Activated B cell treated with CpG ODN at 0.5 μM for 24 hours (primary cell): ENCODE data around the gene SLC2A13. TPM values are rescaled to one million over a fixed set of nuclear protein-coding genes. Genes with fewer than 3 reads are reported as not detected.

Experiments
- ATAC-seq: fragments of 200-7000 bp; cut with Tn5 transposase; one replicate; pipeline ENCODE4 v1.10.0; 2021; ENCODE audit warnings: low read depth, mild to moderate bottlenecking, moderate library complexity
- CTCF ChIA-PET: fragments of 350-600 bp; sonication (Branson Sonifier 250); formaldehyde crosslinking; loops from one replicate; lab custom pipeline; 2021; ENCODE audit warnings: antibody characterized with exemption; lab: Charles Lee
- POLR2A ChIA-PET: fragments of 350-600 bp; sonication (Branson Sonifier 250); formaldehyde crosslinking; loops from one replicate; lab custom pipeline; 2021; ENCODE audit warnings: antibody characterized with exemption; lab: Charles Lee
- DNase-seq: peaks from one replicate; pipeline ENCODE4 v3.0.0; 2022
- H3K27ac Mint-ChIP-seq: one replicate; pipeline ENCODE4 v1.8.0; 2020; ENCODE audit warnings: mixed read lengths
- H3K27me3 Mint-ChIP-seq: one replicate; pipeline ENCODE4 v1.8.0; 2021; ENCODE audit warnings: mixed read lengths
- H3K36me3 Mint-ChIP-seq: one replicate; pipeline ENCODE4 v1.8.0; 2021; ENCODE audit warnings: low read depth, mixed read lengths
- H3K4me1 Mint-ChIP-seq: one replicate; pipeline ENCODE4 v1.8.0; 2021; ENCODE audit warnings: mixed read lengths
- H3K4me3 Mint-ChIP-seq: one replicate; pipeline ENCODE4 v1.8.0; 2020; ENCODE audit warnings: mild to moderate bottlenecking, mixed read lengths
- H3K9me3 Mint-ChIP-seq: one replicate; pipeline ENCODE4 v1.8.0; 2020; ENCODE audit warnings: mixed read lengths
- CTCF ChIP-seq: fragments of 200-600 bp; IDR thresholded peaks from one replicate; pipeline ENCODE4 v1.8.0; 2022; ENCODE audit warnings: antibody characterized with exemption, mild to moderate bottlenecking
- intact Hi-C: fragments of 100-400 bp; cut with micrococcal nuclease; formaldehyde crosslinking; loops from one replicate; pipeline ENCODE4 v1.15.1; 2024
- total RNA-seq: library from RNA; stranded (reverse); gene quantifications from 2 replicates; pipeline ENCODE4 v1.2.3, GENCODE V29; 2022

The SLC2A13 gene
- total RNA-seq, 1 donor from 2014 or later: 17.9 TPM

- Mint-ChIP-seq H3K9me3 (peaks cover 28% of the 10 kb centered on the region), H3K4me1 (no peaks in the 10 kb centered on the region)
- CTCF ChIA-PET: interaction anchor here (0.9 kb wide), 1 partner anchor 10 kb away, joined by 3 read pairs; no protein-coding TSS in a partner anchor
Observed at GRCh38 chr12:40000884-40001283, 105.0 kb downstream of the SLC2A13 start.

DNA sequence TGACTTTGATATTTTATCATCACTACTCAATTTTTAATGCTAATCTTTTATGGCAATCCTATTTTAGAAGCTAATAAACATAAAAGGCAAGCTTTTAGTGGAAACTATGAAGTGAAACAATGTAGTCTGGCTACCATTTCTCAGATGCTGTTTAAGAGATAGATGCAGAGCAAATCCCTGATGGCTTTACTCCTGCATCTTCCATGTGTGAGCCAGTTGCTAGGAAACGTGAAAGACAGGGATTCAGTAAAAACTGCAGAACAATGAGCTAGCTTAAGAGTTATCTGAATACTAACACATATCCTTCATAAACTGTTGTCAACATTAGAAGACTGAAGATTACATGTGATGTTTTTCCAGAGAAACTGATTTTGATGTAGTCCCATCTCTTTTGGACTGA, 112.6 kb downstream of the SLC2A13 start:
- no peaks in the 10 kb centered on the region for H3K27me3 Mint-ChIP-seq
- intact Hi-C loops: loop anchor here (10.0 kb wide), 1 partner anchor 298 kb away; no protein-coding TSS in a partner anchor
- H3K27ac Mint-ChIP-seq: no peak overlapping the region
- peaks cover 12% of the 10 kb centered on the region for H3K36me3 Mint-ChIP-seq
- DNase-seq (no peak), ATAC-seq (no peak)
- peaks cover 4% of the 10 kb centered on the region for H3K4me1 Mint-ChIP-seq
- no peak for TF ChIP-seq CTCF
- H3K9me3 Mint-ChIP-seq: peaks cover 16% of the 10 kb centered on the region
- ChIA-PET CTCF (interaction anchor here (1.0 kb wide), 1 partner anchor 18 kb away, joined by 3 read pairs; no protein-coding TSS in a partner anchor), POLR2A (no interaction called here)
- H3K4me3 Mint-ChIP-seq: no peak overlapping the region

More at GRCh38 chr12:40000884-40001283, 105.0 kb downstream of the SLC2A13 start:
- intact Hi-C loops: no loop called here
- DNase-seq (no peak), ATAC-seq (no peak)
- no peak overlapping the region for H3K27ac Mint-ChIP-seq
- no peak overlapping the region for H3K4me3 Mint-ChIP-seq
- peaks cover 31% of the 10 kb centered on the region for H3K36me3 Mint-ChIP-seq
- POLR2A ChIA-PET: no interaction called here
- no peak for TF ChIP-seq CTCF
- no peaks in the 10 kb centered on the region for H3K27me3 Mint-ChIP-seq

DNA sequence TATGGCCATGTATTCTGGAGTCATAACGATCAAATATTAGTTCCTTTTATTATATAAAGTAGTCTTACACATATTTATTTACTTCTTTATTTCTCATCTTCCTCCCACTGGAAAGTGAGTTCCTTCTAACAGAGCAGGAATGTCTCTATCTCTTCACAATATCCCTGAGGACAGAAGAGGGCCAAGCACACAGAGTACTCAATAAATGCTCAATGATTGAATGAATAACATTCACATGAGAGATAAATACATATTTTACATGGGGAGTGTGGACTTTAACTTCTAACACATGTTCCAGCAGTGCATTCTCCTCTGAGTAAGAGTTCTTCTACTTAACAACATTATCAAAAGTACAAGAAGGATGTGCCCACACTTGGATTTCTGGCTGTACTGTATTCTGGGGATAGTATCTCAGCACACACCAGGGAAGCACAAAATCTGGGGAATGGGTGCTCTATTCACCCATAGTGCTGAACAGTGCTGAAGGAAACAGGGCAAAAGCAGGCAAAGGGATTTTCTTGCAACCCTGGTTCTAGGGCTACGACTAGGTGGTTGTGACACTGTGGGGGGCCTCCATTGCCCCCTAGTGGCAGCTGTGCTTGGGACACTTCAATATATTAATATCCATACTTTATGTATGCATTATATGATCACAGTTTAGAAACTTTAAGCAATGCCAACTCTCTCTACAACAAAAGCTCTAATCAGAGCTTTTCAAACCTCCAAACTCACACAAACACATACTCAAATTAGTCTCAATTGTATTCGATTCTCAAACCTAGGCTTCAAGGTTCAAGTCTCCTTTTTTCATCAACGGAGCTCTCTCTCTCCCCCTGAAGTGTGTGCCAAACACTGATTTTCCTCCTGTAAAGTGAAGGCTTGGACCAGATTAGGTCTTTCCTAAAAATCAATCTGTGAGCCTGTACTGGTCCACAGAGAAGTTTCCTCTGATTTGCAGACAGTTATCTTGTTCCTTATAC, 115.5 kb downstream of the SLC2A13 start:
- intact Hi-C loops: loop anchor here (1.0 to 10.0 kb wide), 3 partner anchors 225 to 403 kb away; no protein-coding TSS in a partner anchor
- ChIA-PET CTCF (interaction anchor here (0.6 to 1.8 kb wide), 12 partner anchors 10 to 673 kb away, joined by 3 to 9 read pairs (median 3); no protein-coding TSS in a partner anchor), POLR2A (no interaction called here)
- Mint-ChIP-seq H3K4me1 (peaks cover 4% of the 10 kb centered on the region), H3K36me3 (no peaks in the 10 kb centered on the region), H3K27ac (no peak overlapping the region), H3K9me3 (no peaks in the 10 kb centered on the region), H3K27me3 (no peaks in the 10 kb centered on the region), H3K4me3 (no peak overlapping the region)
- TF ChIP-seq CTCF: peak; percentile 17
- ATAC-seq (peak; percentile 84), DNase-seq (peak; percentile 33)

GRCh38 chr12:39989501-39989900, 116.4 kb downstream of the SLC2A13 start:
- ChIA-PET POLR2A (no interaction called here), CTCF (no interaction called here)
- Mint-ChIP-seq H3K9me3 (no peaks in the 10 kb centered on the region), H3K36me3 (no peaks in the 10 kb centered on the region), H3K4me3 (no peak overlapping the region), H3K27me3 (no peaks in the 10 kb centered on the region), H3K27ac (no peak overlapping the region), H3K4me1 (peaks cover 4% of the 10 kb centered on the region)
- DNase-seq: no peak
- no peak for ATAC-seq
- no peak for TF ChIP-seq CTCF
- intact Hi-C loops: no loop called here

- Mint-ChIP-seq H3K27me3 (no peaks in the 10 kb centered on the region), H3K4me1 (peaks cover 4% of the 10 kb centered on the region), H3K9me3 (no peaks in the 10 kb centered on the region), H3K27ac (no peak overlapping the region), H3K4me3 (no peak overlapping the region), H3K36me3 (no peaks in the 10 kb centered on the region)
- no peak for TF ChIP-seq CTCF
- intact Hi-C loops: no loop called here
- ChIA-PET CTCF (no interaction called here), POLR2A (interaction anchor here (0.6 kb wide), 1 partner anchor 335 kb away, joined by 3 read pairs; no protein-coding TSS in a partner anchor)
- ATAC-seq (no peak), DNase-seq (no peak)
Observed at GRCh38 chr12:39988574-39988973, 117.3 kb downstream of the SLC2A13 start.
